Vagina (tissue), 2 donors: ENCODE data around the gene CTNNBL1.

Experiments used
- POLR2A ChIP-seq, 2 donors: fragments of 450-650 bp; IDR thresholded peaks; one replicate each; pipeline ENCODE4 v1.6.1; 2017; ENCODE audit warnings: antibody characterized with exemption in 2 of 2, mild to moderate bottlenecking in 2 of 2, moderate library complexity in 2 of 2
- POLR2AphosphoS5 ChIP-seq, 2 donors: sonication (generic); formaldehyde crosslinking; IDR thresholded peaks; one replicate each; pipeline ENCODE4 v1.9.0; 2017; ENCODE audit warnings: antibody characterized with exemption in 2 of 2, mild to moderate bottlenecking in 2 of 2, low read depth in 1 of 2; ENCODE audit not compliant: insufficient read depth in 1 of 2
- TF ChIP-seq, protein P1 (sequence below), 3 experiments: fragments of 450-650 bp in 2 of 3; fragments of 200-600 bp in 1 of 3; sonication (generic) in 1 of 3; IDR thresholded peaks; one replicate each; pipeline ENCODE4 v1.5.1; 2017 to 2019; ENCODE audit warnings: antibody characterized with exemption in 3 of 3, mild to moderate bottlenecking in 2 of 3, moderate library complexity in 2 of 3

DNA sequence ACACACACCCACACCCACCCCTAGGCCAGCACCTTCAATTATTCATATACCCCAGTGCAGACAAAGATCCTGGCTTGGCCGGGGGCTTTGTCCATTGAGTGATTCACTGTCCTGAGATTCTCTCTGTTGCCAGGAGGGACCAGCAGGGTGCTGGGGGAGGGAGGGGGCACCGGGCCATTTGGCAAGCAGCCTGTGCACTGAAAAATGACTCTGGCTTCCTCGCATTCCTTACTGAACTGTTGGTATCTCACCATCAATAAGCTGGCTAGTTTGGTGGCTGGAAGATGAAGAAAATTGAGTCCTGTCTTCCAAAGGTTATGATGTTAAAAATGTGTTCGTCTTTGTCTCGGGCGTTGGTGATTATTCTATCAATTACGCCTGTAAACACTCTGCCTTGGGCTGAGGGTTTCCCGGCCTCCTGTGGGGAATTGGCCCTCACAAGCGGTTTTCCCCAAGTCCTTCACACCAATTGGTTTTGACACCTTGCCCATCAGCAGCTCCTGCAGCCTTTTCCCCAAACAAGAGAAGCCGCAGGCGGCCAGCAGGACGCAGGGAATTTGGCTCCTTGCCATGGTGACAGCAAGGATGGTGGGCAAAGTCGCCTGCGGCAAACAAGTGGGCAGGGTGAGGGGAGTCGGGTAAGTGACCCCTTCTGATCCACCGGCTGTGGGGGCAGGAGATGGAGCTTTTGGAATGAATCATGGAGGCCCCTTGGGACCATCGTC is 214.0 kb downstream of the CTNNBL1 start:
- TF ChIP-seq POLR2A (IDR thresholded peaks at IDR 0.05) = no peak
- TF ChIP-seq POLR2AphosphoS5 (IDR thresholded peaks at IDR 0.05; ENCODE audit: insufficient read depth in 1 of 2, low read depth in 1 of 2) = no peak
- TF ChIP-seq, protein P1, sequence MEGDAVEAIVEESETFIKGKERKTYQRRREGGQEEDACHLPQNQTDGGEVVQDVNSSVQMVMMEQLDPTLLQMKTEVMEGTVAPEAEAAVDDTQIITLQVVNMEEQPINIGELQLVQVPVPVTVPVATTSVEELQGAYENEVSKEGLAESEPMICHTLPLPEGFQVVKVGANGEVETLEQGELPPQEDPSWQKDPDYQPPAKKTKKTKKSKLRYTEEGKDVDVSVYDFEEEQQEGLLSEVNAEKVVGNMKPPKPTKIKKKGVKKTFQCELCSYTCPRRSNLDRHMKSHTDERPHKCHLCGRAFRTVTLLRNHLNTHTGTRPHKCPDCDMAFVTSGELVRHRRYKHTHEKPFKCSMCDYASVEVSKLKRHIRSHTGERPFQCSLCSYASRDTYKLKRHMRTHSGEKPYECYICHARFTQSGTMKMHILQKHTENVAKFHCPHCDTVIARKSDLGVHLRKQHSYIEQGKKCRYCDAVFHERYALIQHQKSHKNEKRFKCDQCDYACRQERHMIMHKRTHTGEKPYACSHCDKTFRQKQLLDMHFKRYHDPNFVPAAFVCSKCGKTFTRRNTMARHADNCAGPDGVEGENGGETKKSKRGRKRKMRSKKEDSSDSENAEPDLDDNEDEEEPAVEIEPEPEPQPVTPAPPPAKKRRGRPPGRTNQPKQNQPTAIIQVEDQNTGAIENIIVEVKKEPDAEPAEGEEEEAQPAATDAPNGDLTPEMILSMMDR (IDR thresholded peaks at IDR 0.05) = no peak
